Prostate gland (tissue), 2 donors: ENCODE measurements around the gene FCMR. TPM values are rescaled to one million over a fixed set of nuclear protein-coding genes. Genes with fewer than 3 reads are reported as not detected.

Source experiments
- DNase-seq: peaks from one replicate; pipeline ENCODE4 v3.0.0-alpha.2; 2019; ENCODE audit warnings: low spot score
- H3K27ac ChIP-seq, 2 donors: fragments of 200-600 bp; sonication (generic); 2 replicates each; pipeline ENCODE4 v1.5.1; 2017 to 2019
- H3K27me3 ChIP-seq: fragments of 200-600 bp; sonication (generic); replicated peaks from 2 replicates; pipeline ENCODE4 v1.5.1; 2019; ENCODE audit not compliant: insufficient read depth
- H3K36me3 ChIP-seq, 2 donors: fragments of 200-600 bp; sonication (generic); 1 replicate in 1 of 2; 2 replicates in 1 of 2; pipeline versions ENCODE4 v1.5.1 to v1.8.1; 2017 to 2019
- H3K4me1 ChIP-seq: fragments of 200-600 bp; sonication (generic); replicated peaks from 2 replicates; pipeline ENCODE4 v1.5.1; 2019
- H3K4me3 ChIP-seq, 2 donors: fragments of 200-600 bp; sonication (generic); 2 replicates each; pipeline ENCODE4 v1.5.1; 2017 to 2019
- H3K9me3 ChIP-seq: fragments of 200-600 bp; sonication (generic); 2 replicates; pipeline ENCODE4 v1.5.1; 2017
- POLR2A ChIP-seq: fragments of 450-650 bp; IDR thresholded peaks from one replicate; pipeline ENCODE4 v1.6.1; 2016; ENCODE audit warnings: antibody characterized with exemption, mild to moderate bottlenecking
- POLR2AphosphoS5 ChIP-seq: sonication (generic); formaldehyde crosslinking; IDR thresholded peaks from one replicate; pipeline ENCODE4 v1.6.1; 2017; ENCODE audit warnings: antibody characterized with exemption
- WGBS: methylation state at CpG from one replicate; pipeline ENCODE4 v1.1.5; 2018; 5-methylcytosine and 5-hydroxymethylcytosine counted together
- intact Hi-C: fragments of 100-400 bp; cut with DNase I; formaldehyde crosslinking; loops from one replicate; pipeline ENCODE4 v1.14.2; 2022
- total RNA-seq, 2 donors: library from RNA; depleted of rRNA; stranded (reverse); fragments of >200 nt; gene quantifications; one replicate each; pipeline ENCODE4 v1.1.0, GENCODE V29; 2016
- TF ChIP-seq, protein P1 (sequence below), 4 experiments: fragments of 200-600 bp in 2 of 4; fragments of 450-650 bp in 2 of 4; sonication (generic) in 2 of 4; IDR thresholded peaks; 1 replicate in 3 of 4; 2 replicates in 1 of 4; pipeline ENCODE4 v1.5.1; 2016 to 2019; ENCODE audit warnings: antibody characterized with exemption in 4 of 4, mild to moderate bottlenecking in 2 of 4, moderate library complexity in 2 of 4

The FCMR gene
- total RNA-seq, 2 donors from 2014 or later, result 1.7 to 2.2 TPM

DNA sequence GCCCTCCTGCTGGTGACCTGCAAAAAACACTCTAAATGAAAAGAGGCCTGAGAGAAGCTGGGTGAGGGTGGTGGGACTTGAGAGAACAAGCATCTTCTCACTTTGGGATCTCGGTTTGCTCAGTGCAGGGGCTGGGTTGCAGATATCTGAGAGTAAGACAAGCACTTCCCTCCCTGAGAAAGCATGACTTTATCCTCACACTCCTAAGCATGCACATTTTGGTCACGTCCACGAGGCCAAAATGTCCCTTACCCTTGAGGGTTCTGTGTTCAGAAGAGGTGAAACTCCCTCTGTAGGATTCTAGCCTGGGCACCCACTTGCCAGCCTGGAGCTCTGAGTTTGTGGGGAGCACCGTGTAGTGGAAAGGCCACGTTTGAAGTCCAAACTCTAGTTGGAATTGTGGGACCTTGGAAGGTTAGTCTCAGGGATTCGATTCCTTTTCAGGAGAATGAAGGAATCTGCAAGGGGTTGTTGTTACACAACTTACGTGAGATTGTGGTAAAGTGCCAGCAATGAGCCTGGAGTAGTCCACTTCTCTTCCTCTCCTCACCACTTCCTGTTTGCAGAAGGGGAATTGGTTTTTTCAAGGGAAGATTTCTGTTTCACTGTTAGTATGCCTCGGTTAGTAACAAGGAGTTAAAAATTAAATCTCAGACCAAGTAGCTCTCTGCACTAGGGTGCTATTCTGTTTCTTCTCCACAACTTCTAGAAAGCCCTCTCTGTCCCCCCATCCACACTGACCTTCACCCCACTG is 45.5 kb upstream of the FCMR start:
- H3K27me3 ChIP-seq, result no peaks in the 10 kb centered on the region
- DNase-seq, result no peak

DNA sequence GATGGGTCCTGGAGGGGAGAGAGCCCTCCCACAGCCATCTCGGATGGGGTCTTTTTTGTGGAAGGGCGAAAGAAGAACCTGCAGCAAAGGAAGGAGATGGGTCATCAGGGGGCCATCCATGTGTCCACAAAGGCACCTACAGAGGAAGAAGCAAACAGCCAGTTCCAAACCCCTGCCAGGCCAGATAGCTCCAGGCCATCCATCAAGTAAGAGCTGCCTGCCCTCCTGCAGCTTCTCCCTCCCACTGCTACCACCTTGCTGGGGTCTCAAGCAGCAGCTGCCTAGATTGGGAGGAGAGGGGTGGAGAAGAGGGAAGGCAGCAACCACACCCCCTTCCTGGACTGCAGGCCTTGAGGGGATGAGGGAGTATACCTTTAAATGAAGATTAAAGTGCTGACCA is 44.0 kb upstream of the FCMR start:
- Histone ChIP-seq H3K4me3 (no peak overlapping the region), H3K27me3 (no peaks in the 10 kb centered on the region), H3K36me3 (no peaks in the 10 kb centered on the region), H3K27ac (no peak overlapping the region), H3K4me1 (no peaks in the 10 kb centered on the region), H3K9me3 (no peaks in the 10 kb centered on the region)
- intact Hi-C loops, result no loop called here
- WGBS, result 97% methylated on average over 2 of the region's 2 CpGs
- TF ChIP-seq POLR2A (no peak), POLR2AphosphoS5 (no peak)
- TF ChIP-seq, protein P1, sequence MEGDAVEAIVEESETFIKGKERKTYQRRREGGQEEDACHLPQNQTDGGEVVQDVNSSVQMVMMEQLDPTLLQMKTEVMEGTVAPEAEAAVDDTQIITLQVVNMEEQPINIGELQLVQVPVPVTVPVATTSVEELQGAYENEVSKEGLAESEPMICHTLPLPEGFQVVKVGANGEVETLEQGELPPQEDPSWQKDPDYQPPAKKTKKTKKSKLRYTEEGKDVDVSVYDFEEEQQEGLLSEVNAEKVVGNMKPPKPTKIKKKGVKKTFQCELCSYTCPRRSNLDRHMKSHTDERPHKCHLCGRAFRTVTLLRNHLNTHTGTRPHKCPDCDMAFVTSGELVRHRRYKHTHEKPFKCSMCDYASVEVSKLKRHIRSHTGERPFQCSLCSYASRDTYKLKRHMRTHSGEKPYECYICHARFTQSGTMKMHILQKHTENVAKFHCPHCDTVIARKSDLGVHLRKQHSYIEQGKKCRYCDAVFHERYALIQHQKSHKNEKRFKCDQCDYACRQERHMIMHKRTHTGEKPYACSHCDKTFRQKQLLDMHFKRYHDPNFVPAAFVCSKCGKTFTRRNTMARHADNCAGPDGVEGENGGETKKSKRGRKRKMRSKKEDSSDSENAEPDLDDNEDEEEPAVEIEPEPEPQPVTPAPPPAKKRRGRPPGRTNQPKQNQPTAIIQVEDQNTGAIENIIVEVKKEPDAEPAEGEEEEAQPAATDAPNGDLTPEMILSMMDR (IDR thresholded peaks at IDR 0.05), result no peak
- no peak for DNase-seq

More for the DNA sequence above, 45.5 kb upstream of the FCMR start:
- WGBS, result 74% methylated on average over 8 of the region's 8 CpGs
- TF ChIP-seq, protein P1 (IDR thresholded peaks at IDR 0.05), result no peak
- TF ChIP-seq POLR2AphosphoS5 (no peak), POLR2A (no peak)
- no peaks in the 10 kb centered on the region for H3K4me1 ChIP-seq
- H3K27ac ChIP-seq, result no peak overlapping the region
- H3K9me3 ChIP-seq, result no peaks in the 10 kb centered on the region
- no peak overlapping the region for H3K4me3 ChIP-seq
- H3K36me3 ChIP-seq, result no peaks in the 10 kb centered on the region
- intact Hi-C loops, result no loop called here

DNA sequence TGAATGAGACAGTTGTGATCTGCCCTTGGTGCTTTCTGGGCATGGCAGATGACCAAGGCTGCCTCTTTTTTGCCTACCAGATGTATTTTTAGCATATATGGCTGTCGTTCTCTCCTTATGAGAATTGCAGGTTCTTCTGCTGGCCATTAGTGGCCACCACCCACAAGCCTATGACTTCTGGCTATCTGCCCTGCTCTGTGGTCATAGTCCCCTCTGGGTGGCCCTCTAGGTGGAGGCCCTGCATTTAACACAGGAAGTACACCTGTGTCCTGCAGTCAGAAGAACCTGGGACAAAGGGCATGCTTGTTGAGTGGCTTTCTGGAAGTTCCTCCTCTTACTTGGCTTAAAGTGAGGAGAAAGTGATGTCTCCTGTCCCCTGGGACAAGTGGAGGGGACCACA is 42.0 kb upstream of the FCMR start:
- no peaks in the 10 kb centered on the region for H3K9me3 ChIP-seq
- intact Hi-C loops, result no loop called here
- no peak for DNase-seq
- H3K27me3 ChIP-seq, result no peaks in the 10 kb centered on the region
- H3K27ac ChIP-seq, result no peak overlapping the region
- 100% methylated on average over 1 of the region's 1 CpG for WGBS
- no peaks in the 10 kb centered on the region for H3K36me3 ChIP-seq
- H3K4me3 ChIP-seq, result no peak overlapping the region
- TF ChIP-seq POLR2A (no peak), POLR2AphosphoS5 (no peak)
- TF ChIP-seq, protein P1 (IDR thresholded peaks at IDR 0.05), result no peak
- no peaks in the 10 kb centered on the region for H3K4me1 ChIP-seq

DNA sequence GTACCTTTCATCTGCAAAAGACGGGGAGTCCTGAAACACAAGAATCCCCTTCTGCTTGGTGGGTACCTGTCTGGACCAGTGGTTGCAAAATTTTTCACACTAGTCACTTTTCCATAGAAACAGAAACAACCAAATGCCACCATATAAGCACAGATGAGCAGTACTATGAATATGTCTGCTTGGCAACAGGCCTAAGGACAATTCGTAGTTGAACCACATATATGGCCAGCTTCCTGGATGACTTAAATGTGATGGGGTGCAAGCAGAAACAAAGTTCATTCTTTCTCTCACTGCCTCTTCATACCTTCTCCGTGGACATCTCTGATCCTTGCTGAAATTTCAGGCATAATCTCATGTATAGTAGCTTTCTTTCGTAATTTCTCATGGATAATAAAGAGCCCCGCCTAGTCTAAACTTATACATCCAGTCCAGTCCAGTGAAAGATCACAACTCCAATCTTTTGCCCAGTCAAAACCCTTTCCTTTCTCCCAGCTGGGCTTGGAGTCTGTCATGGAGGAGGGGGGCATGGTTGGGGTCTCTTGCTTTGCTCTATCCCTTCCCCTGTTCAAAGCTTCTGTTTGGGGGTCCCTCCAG is 41.5 kb upstream of the FCMR start:
- no peak for TF ChIP-seq POLR2A
- TF ChIP-seq, protein P1 (IDR thresholded peaks at IDR 0.05), result no peak
- no peaks in the 10 kb centered on the region for H3K36me3 ChIP-seq

DNA sequence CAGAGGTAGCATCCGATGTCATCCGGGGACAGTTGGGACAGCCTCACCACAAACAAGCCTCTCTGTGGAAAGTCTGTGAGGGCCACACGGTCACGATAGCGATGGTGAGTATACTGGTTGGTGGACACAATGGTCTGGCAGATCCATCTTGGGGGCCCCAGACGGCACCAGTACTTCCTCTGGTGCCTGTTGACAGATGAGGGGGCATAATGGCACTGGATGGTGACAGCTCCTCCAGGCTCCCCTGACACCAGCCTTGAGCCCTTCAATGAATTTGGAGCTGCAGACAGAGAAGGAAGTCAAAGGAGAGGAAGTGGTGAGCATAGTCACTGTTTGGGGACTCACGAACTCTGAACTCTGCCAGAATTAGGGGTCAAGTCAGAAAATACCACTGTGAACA is 40.5 kb upstream of the FCMR start:
- 90% methylated on average over 7 of the region's 7 CpGs for WGBS
- intact Hi-C loops, result no loop called here
- Histone ChIP-seq H3K27ac (no peak overlapping the region), H3K36me3 (no peaks in the 10 kb centered on the region), H3K4me1 (no peaks in the 10 kb centered on the region), H3K27me3 (no peaks in the 10 kb centered on the region), H3K4me3 (no peak overlapping the region), H3K9me3 (no peaks in the 10 kb centered on the region)
- TF ChIP-seq POLR2A (no peak), POLR2AphosphoS5 (no peak)
- TF ChIP-seq, protein P1 (IDR thresholded peaks at IDR 0.05), result no peak
- no peak for DNase-seq

More for the DNA sequence above, 41.5 kb upstream of the FCMR start:
- Histone ChIP-seq H3K27ac (no peak overlapping the region), H3K4me3 (no peak overlapping the region), H3K9me3 (no peaks in the 10 kb centered on the region), H3K27me3 (no peaks in the 10 kb centered on the region), H3K4me1 (no peaks in the 10 kb centered on the region)
- no peak for DNase-seq
- 92% methylated on average over 5 of the region's 5 CpGs for WGBS
- intact Hi-C loops, result no loop called here
